GM18511 (cell line): ENCODE data around the gene SOS1.

Experiments
- ATAC-seq: cut with Tn5 transposase; IDR thresholded peaks from one replicate; pipeline ENCODE4 v1.9.1; 2021; ENCODE audit warnings: mild to moderate bottlenecking, moderate library complexity; ENCODE audit not compliant: unreplicated experiment

The SOS1 gene

DNA sequence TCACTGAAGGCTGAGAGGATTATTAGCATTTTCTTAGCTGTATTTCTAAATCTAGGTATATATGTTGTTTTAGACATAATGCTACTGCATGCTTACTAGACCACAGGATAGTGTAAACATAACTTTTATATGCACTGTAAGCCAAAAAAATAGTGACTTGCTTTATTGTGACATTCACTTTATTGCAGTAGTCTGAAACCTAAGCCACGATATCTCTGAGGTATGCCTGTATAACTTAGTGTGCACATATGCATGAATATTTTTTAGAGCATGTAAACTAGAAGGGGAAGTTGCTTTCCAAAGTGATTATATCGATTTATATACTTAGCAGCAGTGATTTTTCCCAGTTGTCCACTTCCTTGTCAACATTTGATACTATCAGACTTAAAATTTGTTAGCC lies 81.8 kb downstream of the SOS1 start:
- no peak for ATAC-seq

DNA sequence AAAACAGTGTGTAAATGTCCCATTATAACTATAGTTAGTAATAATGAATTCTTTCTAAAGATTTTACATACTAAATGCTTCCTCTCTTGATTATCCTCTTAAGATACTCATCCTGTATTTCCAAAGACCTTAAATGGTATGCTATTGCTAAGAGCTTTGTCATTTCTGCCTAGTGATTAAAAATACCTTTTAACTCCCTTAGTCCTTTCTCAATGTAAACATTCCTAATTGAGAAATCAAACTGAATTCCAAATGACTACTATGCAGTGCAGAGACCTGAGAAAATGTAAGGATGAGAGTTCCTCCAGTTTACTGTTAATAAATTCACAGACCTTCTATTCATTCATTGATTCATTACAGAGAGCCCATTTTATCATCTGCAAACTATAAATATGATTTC lies 86.9 kb downstream of the SOS1 start:
- no peak for ATAC-seq

DNA sequence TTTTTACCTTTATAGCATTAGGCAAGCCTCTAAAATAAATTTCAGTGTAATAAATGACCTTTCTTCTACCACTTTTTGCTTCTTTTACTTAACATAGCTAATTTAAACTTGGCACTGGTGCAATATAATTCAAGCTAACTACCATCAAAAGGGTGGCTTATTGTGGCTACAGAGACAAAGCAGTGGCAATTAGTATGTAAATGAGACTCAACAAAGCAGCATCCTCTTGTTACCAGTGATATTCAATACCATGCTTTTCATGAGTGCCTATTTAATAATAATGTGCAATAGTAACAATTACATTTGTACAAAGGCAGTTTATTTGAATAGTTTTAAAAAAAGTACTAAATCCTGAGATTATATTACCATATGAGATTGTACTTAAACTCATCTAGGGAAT lies 93.4 kb downstream of the SOS1 start:
- no peak for ATAC-seq

DNA sequence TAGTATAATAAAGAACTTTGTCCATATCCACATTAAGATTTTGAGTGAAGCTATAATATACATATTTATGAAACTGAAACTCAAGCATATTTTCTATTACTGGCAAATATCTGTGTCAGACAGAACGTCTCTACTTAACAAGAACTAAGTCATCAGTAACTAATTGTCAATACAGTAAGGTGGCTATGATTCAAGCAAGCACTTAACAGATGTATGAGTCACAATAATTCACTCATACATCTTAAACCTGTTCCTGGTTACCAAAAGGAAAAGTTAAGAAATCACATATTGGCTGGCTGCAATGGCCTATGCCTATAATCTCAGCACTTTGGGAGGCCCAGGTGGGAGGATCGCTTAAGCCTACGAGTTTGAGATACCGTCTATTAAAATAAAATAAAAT lies 96.0 kb downstream of the SOS1 start:
- ATAC-seq: no peak

DNA sequence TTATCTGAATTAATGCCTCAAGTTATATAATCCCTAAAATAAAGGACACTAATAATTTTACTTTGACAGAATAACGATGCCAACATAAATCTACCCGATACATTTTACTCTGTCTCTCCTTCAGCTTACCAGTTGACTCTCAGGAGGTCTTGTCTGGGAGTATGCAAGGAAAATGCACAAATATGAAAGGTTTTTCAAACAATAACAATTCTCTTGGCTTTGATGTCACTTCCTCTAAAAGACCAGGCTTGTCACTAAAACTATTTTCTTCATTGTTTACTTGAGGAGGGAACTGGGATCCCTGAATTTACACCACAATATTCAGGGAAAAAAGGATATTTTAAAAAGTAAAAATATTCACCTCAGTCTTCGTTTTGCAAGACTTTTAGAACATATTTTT lies 97.2 kb downstream of the SOS1 start:
- ATAC-seq: no peak

DNA sequence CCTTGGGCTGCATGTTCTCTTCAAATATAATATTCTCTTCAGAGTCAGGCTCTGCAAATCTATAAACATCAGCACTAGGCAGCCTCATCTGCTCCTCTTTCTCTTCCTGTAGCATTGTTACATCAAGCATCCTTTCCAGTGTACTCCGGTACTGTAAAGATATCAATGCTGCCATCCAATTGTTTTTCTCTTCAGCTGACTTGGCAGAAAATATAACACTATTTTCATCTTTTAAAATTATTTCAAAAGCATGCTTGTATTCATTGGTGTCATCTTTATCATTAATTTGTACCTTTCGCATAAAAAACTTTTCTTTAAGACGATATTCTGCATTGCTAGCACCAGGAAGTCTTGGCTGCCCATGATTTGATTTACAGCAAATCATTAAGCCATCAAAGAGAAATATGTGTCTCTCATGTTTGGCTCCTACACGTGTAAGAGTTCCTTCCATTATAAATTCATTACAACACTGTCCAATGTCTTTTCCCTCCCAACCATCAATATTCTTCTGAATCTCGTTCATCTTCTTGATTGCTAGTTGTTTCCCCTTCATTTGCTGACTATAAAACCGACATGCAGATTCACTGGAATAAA lies 98.1 kb downstream of the SOS1 start:
- ATAC-seq: no peak

DNA sequence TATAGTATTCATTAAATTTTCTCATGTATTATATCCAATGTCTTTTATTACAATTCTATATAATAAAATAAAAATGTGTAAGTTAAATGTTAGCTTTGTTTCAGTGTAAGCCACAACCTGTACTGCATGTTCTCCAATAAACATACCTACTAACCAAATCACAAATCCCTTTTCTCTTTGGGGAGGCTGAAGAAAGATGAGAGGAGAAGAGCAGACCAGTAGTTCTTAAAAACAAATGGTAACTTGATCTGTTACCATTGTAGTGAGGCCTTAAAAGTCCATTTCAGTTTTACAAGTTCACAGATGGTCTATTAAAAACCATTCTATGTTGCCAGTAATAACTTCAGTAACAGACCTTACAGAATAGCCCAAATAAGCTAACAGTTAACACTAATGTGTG lies 100.5 kb downstream of the SOS1 start:
- no peak for ATAC-seq

DNA sequence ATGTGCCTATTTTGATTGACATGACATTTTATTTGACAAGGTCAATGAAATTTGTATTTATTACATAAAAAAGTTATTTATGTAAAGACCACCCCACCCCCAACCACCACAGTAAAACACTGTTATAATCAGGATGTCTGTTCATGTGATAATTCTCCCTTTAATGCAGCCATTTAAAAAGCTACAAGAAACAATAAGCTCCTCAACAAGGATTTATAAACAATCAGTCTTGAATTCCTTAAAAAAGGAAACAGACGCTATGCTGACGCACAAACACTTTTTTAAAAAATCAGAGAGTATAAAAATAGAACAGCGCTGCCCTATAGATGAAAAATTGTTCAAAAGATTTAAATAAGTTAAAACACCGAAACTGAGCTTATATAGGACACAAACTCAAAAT lies 102.2 kb downstream of the SOS1 start:
- ATAC-seq: no peak

DNA sequence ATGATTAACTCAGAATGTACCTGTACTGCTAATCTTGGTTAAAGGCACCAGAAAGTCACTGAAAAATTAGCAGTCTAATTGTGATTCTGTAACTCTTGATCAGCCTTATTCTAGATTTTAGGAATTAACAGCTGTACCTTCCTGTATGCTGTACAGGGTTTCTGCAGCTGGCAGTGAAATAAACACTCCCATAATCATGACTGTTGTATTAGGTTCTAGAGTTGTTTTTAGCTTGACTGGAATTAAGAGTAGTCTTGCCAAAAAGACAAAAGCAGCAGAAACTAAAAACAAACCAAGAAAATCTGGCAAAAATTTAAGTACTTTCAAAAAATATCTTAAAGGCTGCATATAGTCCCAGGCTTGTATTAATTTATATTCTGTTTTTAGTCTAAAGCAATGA lies 103.5 kb downstream of the SOS1 start:
- ATAC-seq: no peak

DNA sequence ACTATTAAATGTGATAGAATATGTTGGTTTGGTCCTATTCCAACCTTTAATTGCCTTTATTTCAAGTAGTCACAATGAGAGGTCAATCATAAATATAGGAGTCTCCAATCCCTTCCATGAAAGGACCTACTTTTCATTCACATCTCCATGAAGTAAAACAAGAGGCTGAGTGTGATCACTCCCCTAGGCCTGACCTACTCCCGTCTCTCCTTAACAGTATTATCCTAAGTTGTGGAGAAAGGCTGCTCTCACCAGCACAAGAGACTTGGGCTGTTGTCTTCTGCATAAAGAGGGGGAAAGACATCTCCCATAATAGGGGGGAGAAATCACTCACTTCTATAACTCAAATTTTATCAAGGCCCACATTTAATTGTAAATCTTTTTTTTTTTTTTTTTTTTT lies 105.4 kb downstream of the SOS1 start:
- ATAC-seq: no peak

DNA sequence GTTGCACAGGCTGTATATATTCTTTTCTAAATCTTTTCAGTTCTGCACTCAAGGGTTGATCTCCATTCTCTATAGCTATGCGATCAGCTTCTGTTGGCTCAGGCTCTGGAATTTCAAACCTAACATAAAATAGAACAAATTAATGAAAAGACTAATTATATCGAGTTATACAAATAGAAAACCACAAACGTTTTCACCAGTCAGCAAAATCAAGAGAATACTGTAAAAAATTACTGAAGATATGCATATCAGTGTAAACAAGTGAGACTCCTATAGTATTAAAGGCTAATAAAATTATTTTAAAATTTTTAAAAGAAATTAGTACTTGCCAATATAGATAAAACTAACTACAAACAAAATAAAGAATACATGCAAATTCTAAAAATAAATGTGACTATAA lies 107.0 kb downstream of the SOS1 start:
- ATAC-seq: no peak

DNA sequence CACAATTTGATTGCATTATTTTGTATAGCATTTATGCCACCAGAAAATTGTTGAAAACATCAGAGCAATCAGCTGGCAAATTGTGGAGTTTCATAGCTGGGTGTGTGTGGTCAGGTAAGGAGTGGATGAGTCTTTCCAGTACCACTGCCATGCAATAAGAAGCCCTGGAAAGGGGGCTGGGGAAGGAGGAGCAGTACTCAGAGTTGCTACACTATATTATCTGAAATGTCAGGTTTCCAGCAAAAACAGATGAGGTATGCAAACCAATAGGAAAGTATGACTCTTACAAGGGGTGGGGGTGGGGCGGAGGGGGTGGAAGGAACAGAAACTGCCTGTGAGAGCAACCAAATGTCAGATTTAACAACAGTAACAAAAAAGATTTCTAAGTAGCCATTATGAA lies 112.2 kb downstream of the SOS1 start:
- no peak for ATAC-seq

DNA sequence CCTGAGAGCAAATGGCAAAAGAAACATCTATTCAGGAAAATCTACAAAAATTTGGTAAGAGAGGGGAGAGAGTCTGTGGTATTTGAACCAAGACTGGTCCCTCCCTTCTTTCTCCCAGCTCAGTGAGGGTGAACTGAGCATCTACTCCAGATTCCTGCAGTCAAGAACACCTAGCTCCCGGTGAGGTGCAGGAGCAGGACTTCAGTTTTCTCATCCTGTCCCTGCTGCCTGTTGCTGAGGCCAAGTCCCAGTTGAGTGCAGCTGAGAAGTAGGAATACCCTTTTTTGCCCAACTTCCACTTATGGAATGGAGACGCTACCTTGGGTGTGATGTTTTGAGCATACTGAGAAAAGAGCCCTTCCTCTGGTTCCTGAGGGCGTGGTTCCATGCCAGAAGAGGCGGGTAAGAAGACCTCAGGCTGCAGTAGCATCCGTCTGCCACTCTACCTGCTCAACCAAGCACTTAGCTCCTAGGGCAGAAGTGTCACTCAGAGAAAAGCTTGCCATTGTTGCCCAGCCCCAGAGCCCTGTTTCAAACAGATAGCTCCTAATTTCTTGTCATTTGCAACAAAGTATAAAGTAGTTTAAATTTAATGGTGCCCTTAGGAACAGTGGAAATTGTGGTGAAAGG lies 112.9 kb downstream of the SOS1 start:
- no peak for ATAC-seq

DNA sequence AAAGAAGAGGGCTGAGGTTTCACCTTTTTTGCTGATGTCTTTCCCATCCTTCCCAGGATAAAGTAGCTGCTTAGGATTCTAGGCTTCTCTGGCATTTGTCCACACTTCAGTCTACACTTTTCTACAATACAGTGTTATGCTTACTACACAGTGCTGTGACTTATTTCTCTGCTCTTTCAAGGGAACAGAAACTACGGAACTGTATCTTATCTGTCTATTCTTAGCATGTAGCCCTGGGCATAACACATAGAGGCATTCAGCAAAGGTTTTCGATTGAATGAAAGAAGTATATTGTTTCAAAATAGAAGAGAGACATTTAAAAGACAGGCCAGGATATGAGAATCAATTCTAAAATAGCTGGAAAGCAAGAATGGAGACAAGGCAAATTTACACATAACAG lies 120.3 kb downstream of the SOS1 start:
- ATAC-seq: no peak

DNA sequence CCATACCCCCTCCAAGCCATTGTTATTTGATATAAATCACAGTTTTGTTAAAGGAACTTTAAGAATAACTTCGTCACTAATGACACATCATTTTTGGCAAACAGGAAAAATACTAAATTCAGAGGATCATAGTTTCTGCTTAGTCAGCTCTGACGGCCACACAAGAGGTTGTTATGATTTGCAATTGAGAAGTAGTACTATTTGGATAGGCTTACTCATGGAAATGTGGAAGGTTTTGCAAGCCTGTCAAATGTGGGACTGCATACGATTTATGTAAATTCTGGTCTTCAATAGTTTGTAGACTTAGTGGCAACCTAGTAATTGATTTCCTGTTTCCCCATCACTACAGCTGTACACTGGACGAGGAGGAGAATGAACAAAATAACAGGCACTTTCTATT lies 123.1 kb downstream of the SOS1 start:
- no peak for ATAC-seq

DNA sequence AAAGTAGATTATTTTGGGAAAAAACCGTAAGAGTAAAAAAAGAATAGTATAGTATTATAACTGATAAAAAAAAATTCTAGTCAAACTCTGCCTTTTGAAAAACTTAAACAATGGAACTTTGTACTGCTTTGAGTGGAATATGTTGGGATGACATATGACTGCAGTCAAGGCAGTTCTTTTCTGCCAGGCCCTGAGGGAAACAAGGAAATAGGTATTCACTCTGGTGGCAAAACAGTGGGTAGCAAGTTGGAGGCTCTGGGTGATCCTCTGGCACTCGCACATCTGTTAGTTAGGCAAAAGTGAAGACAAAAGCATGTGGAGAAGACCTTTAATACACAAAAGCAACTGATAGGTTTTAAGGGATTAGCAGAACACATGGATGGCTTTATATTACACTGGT lies 129.0 kb downstream of the SOS1 start:
- ATAC-seq: no peak

DNA sequence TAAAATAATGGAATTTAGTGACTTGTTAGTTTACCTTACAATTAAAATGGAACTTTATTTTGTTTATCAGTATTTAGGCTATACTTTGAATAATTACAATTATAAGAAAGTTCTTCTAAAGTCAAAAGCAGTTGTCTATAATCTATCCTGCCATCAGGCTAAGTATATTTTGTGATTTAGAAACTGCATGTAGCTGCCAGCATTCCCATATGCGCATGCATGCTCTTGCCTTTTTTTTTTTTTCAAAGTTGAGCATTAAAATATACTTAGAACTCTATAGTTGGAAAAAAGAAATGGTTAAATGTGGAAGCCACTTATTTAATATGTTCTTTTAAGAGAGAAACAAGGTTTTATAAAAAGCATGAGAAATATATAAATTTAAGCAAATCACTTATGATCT lies 132.1 kb downstream of the SOS1 start:
- ATAC-seq: no peak

DNA sequence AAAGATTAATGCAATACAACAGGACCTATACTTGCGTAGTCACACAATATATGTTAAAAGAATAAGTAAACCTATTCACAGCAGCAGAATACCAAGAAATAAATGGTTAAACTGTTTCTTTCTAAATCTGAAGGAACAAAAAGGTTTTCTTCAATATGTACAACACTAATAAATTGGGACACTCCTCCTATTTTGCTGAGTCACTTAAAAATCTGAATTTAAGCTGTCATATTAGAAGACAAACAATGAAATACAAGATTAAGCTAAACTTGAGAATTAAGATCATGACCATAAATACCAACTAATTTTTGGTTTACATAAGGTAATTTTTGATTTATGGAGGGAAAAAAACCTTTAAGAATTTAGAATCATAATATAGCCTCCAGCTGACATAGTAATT lies 138.4 kb downstream of the SOS1 start:
- no peak for ATAC-seq

DNA sequence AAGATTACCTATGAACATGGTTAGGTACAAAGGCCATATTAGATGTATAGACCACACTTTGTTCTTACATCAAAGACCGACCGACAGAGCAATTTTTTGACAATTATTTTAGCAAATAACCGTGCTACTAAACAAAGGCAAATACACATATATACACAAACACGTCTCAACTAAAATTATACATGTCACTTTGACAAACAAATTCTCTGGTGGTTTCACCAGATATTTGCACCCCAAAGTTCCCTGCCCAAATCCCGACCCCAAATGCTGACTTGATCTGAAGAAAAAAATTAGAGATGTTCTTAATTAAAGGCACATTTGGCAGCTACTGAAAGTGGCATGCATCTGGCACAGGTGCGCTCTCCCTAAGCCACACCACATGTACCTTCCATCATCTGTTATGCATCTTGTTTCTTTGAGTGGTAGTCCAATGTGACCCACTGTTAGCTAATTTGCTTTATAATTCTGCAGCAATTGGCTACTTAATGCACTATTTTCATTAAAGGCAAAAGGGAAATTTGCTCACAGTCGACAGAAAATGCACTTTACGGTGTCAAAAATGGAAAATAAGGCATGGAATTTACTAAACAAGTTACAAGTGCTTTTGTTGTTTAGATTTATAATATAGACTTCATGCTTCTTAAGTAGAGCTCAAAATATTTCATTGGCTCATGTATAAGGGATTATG lies 139.0 kb downstream of the SOS1 start:
- no peak for ATAC-seq

DNA sequence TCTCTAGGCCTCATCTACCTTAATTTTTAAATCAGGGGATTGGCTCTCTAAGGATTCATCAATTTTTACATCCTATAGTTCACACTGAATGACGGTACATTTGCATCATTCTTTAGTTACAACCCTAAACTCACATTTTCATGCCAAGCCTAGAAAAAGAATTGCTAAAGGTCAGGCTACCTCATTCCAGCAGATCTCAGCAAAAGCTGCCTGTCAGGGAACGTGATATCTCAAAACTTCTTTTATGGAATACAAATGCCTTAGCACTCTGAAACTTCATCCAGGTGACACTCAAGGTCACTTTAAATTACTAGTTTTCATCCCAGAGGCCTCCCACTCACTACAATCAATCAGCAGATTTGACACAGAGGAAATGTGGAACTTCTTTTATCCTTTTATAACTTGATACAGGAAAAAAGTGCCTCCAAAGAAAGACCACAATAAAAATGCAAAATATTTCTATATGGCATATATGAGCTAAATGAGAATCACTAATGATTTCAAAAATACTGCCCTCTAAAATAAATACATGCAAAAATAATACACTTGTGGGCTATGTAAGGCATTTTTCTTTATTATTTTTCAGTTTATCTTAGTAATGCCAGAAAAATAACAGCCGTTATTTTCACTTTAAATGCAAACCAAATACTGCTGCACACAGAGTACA lies 139.7 kb downstream of the SOS1 start:
- no peak for ATAC-seq

DNA sequence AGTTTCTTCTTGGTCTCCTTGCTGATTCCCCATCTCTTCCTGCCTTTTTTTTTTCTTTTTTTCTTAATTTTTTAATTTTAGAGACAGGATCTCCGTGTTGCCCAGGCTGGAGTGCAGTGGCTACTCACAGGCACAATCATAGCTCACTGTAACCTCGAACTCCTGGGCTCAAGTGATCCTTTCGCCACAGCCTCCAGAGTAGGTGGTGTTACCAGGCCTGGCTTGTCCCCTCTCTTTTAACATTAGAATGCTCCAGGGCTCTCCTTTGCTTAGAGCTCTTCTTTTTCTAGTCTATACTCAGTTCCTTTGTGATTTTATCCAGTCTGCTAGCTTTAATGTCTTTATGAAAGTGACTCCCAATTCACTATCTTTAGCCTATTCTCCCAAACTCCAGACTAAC lies 141.9 kb downstream of the SOS1 start:
- ATAC-seq: no peak

DNA sequence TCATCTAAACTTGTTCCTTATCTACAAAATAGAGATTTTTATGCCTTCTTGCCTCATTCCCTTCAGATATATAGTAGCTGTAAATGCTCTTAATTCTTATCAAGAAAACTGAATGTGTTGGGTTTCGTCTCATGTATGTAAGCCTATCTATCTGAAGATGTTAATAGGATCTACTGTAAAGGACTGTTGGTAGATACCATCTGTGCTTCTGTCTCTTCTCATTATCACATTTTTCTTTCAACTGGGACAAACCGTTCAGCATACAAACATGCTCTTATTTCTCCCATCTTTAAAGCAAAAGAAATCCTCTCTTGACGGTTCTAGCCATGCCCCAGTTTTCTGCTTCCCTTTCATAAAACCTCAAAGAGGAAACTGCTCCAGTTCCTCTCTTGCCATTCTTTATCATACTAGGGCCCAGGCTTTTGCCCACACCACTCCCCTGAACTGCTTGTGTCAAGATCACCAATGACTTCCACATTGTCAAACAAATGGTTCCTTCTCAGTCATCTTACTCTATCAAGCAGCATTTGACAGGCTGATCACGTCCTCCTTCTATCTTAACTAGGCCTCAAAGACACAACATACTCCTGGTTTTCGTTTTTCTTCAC lies 142.5 kb downstream of the SOS1 start:
- no peak for ATAC-seq
